Endothelial cell of umbilical vein (primary cell): ENCODE results near the gene DVL3. TPM values are rescaled to one million over a fixed set of nuclear protein-coding genes. Genes with fewer than 3 reads are reported as not detected.

ENCODE experiments used
- BruUV-seq: library from RNA; stranded (reverse); fragments of 400-500 nt; replicated peaks from 2 replicates; lab custom pipeline; 2021; lab: Mats Ljungman, UMichigan
- CTCF ChIA-PET: fragments of 300-600, 350-600 bp; sonication (Branson Sonifier 250); formaldehyde crosslinking; loops from one replicate; lab custom pipeline; 2021; ENCODE audit warnings: antibody characterized with exemption, inconsistent platforms; lab: Charles Lee
- POLR2A ChIA-PET: fragments of 300-600, 350-600 bp; sonication (Branson Sonifier 250); formaldehyde crosslinking; loops from one replicate; lab custom pipeline; 2021; ENCODE audit warnings: antibody characterized with exemption, inconsistent platforms; lab: Charles Lee
- DNase-seq: peaks from one replicate; pipeline ENCODE4 v3.0.0-alpha.2; 2011; ENCODE audit warnings: low read depth, low spot score
- FAIRE-seq: peaks from 2 replicates; lab custom pipeline; 2011; peaks lifted over from hg19 to GRCh38; lab: Jason Lieb, UNC
- H2AFZ ChIP-seq: 2 replicates; pipeline ENCODE4 v1.6.0; 2012; ENCODE audit warnings: low read depth, low read length, control low read depth, inconsistent platforms
- H3K27ac ChIP-seq: 2 replicates; pipeline ENCODE4 v1.5.1; 2011; ENCODE audit warnings: low read depth, mild to moderate bottlenecking, control low read depth, low read length, moderate library complexity; ENCODE audit not compliant: insufficient read depth
- H3K27me3 ChIP-seq, 2 experiments: 2 replicates each; pipeline versions ENCODE4 v1.6.0 to v1.6.1; 2011; ENCODE audit warnings: low read length in 2 of 2, mixed read lengths in 1 of 2; ENCODE audit not compliant: control insufficient read depth in 2 of 2, insufficient read depth in 2 of 2
- H3K36me3 ChIP-seq, 2 experiments: 2 replicates in 1 of 2; 3 replicates in 1 of 2; pipeline ENCODE4 v1.5.1; 2011; ENCODE audit warnings: low read length in 2 of 2, mild to moderate bottlenecking in 1 of 2, moderate library complexity in 1 of 2; ENCODE audit not compliant: control insufficient read depth in 2 of 2, insufficient read depth in 2 of 2; ENCODE audit errors: extremely low read depth in 1 of 2
- H3K4me1 ChIP-seq: 3 replicates; pipeline ENCODE4 v1.5.1; 2011; ENCODE audit warnings: mild to moderate bottlenecking, low read length; ENCODE audit not compliant: control insufficient read depth, insufficient read depth; ENCODE audit errors: extremely low read depth
- H3K4me2 ChIP-seq: 2 replicates; pipeline ENCODE4 v1.6.1; 2011; ENCODE audit warnings: low read length, control low read depth, mixed read lengths; ENCODE audit not compliant: insufficient read depth
- H3K4me3 ChIP-seq, 3 experiments: fragments of 200-600 bp in 1 of 3; sonication (generic), shearing (Covaris generic) in 1 of 3; replicated peaks in 1 of 3; 2 replicates each; pipeline ENCODE4 v1.5.1; 2011 to 2016; ENCODE audit warnings: control low read depth in 3 of 3, low read length in 3 of 3, mild to moderate bottlenecking in 2 of 3, inconsistent platforms in 1 of 3, low read depth in 1 of 3, moderate library complexity in 1 of 3; ENCODE audit not compliant: insufficient read depth in 1 of 3
- H3K79me2 ChIP-seq: 2 replicates; pipeline ENCODE4 v1.6.0; 2012; ENCODE audit warnings: low read length, inconsistent platforms; ENCODE audit not compliant: control insufficient read depth, insufficient read depth
- H3K9ac ChIP-seq: replicated peaks from 2 replicates; pipeline ENCODE3; 2011; ENCODE audit warnings: low read length, control low read depth; ENCODE audit not compliant: insufficient read depth; ENCODE audit errors: extremely low read depth
- H3K9me1 ChIP-seq: replicated peaks from 3 replicates; pipeline ENCODE4 v1.6.0; 2011; ENCODE audit warnings: mild to moderate bottlenecking, low read length; ENCODE audit not compliant: control insufficient read depth, insufficient read depth; ENCODE audit errors: extremely low read depth
- H3K9me3 ChIP-seq: replicated peaks from 2 replicates; pipeline ENCODE4 v1.5.1; 2012; ENCODE audit warnings: low read length, inconsistent platforms; ENCODE audit not compliant: control insufficient read depth, insufficient read depth
- H4K20me1 ChIP-seq: replicated peaks from 2 replicates; pipeline ENCODE3; 2011; ENCODE audit warnings: mild to moderate bottlenecking, low read length; ENCODE audit not compliant: control insufficient read depth, insufficient read depth; ENCODE audit errors: extremely low read depth
- EZH2 ChIP-seq: IDR thresholded peaks from 2 replicates; pipeline ENCODE4 v1.6.1; 2012; ENCODE audit warnings: borderline replicate concordance, low read depth, mild to moderate bottlenecking, moderate library complexity, low read length, inconsistent platforms; ENCODE audit not compliant: severe bottlenecking
- FOS ChIP-seq: IDR thresholded peaks from 2 replicates; pipeline ENCODE4 v1.6.1; 2011; ENCODE audit warnings: mild to moderate bottlenecking, low read length, moderate library complexity, borderline replicate concordance; ENCODE audit not compliant: insufficient read depth
- GATA2 ChIP-seq: IDR thresholded peaks from 2 replicates; pipeline ENCODE4 v1.7.0; 2011; ENCODE audit warnings: low read depth, mild to moderate bottlenecking, moderate library complexity, mixed read lengths, low read length; ENCODE audit not compliant: insufficient read length, insufficient read depth
- JUN ChIP-seq: IDR thresholded peaks from 2 replicates; pipeline ENCODE4 v1.6.1; 2011; ENCODE audit warnings: borderline replicate concordance, low read depth; ENCODE audit not compliant: insufficient read length, insufficient read depth
- MYC ChIP-seq: IDR thresholded peaks from one replicate; pipeline ENCODE4 v1.6.1; 2011; ENCODE audit warnings: mild to moderate bottlenecking, low read depth, low read length
- POLR2A ChIP-seq: IDR thresholded peaks from 2 replicates; pipeline ENCODE4 v1.6.1; 2012; ENCODE audit warnings: low read depth, mild to moderate bottlenecking, control low read depth, low read length
- POLR2AphosphoS5 ChIP-seq: IDR thresholded peaks from 2 replicates; pipeline ENCODE4 v1.6.1; 2012; ENCODE audit warnings: low read depth, mild to moderate bottlenecking, control low read depth, low read length, moderate library complexity; ENCODE audit not compliant: insufficient read depth
- dilution Hi-C: fragments of 300-500 bp; cut with MboI; formaldehyde crosslinking; loops from one replicate; pipeline ENCODE4 v1.15.0; 2019; ENCODE audit warnings: low sequenced_read_pairs; ENCODE audit not compliant: extremely low pct_ligation_motif_present
- intact Hi-C: fragments of 100-400 bp; cut with micrococcal nuclease; formaldehyde crosslinking; loops from one replicate; pipeline ENCODE4 v1.10.0; 2022
- polyA plus RNA-seq, 4 experiments: library from polyadenylated mRNA; depleted of rRNA in 3 of 4; stranded (reverse) in 3 of 4; unstranded in 1 of 4; fragments of >200 nt; gene quantifications; 2 replicates each; pipeline versions ENCODE4 v1.2.1 to v1.2.3, GENCODE V29; 2011 to 2012; ENCODE audit warnings: missing spikeins in 1 of 4
- total RNA-seq: library from RNA; stranded (reverse); gene quantifications from 2 replicates; pipeline ENCODE4 v1.2.3, GENCODE V29; 2021
- TF ChIP-seq, protein P1 (sequence below): IDR thresholded peaks from 2 replicates; pipeline ENCODE4 v1.6.1; 2011; ENCODE audit not compliant: insufficient read depth, insufficient read length
- TF ChIP-seq, protein P2 (sequence below), 2 donors: IDR thresholded peaks; 1 replicate in 1 of 2; 2 replicates in 1 of 2; pipeline ENCODE4 v1.5.1; 2011; ENCODE audit warnings: low read length in 2 of 2, mild to moderate bottlenecking in 2 of 2, moderate library complexity in 2 of 2, control low read depth in 1 of 2, inconsistent platforms in 1 of 2, low read depth in 1 of 2; ENCODE audit not compliant: insufficient read depth in 1 of 2; ENCODE audit errors: extremely low read depth in 1 of 2

The DVL3 gene
- total and polyA plus RNA-seq, 2 donors (not counting 3 experiments of a cell fraction or from before 2014, with no cell fraction given), result 43.8 to 59.0 TPM

DNA sequence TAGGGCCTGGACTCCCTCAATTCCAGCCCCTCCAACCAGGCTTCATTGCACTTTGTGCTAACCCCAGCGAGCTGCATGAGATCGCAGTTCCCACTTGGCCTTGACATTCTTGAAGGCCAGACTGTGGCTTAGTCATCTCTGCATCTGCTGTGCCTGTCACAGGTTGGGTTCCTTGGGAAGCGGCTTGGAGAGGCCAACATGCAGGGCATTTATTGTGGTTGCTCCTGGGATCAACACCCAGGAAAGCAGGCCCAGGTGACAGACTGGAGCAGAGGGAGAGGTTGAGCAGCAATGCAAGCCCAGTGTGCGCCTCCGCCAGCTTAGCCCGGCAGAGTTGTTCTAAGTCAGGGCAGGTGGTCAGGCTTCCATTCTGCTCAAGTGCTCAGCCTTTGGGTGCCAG lies 41.4 kb downstream of the DVL3 start:
- H3K9ac ChIP-seq, result no peak overlapping the region
- dilution Hi-C loops, result no loop called here
- H3K27me3 ChIP-seq, result no peaks in the 10 kb centered on the region
- no peak overlapping the region for H2AFZ ChIP-seq
- POLR2A ChIA-PET, result interaction anchor here (1.0 kb wide), 1 partner anchor 10 kb away, joined by 3 read pairs; no protein-coding TSS in a partner anchor
- TF ChIP-seq GATA2 (no peak), POLR2A (no peak), POLR2AphosphoS5 (no peak)
- TF ChIP-seq, protein P1, sequence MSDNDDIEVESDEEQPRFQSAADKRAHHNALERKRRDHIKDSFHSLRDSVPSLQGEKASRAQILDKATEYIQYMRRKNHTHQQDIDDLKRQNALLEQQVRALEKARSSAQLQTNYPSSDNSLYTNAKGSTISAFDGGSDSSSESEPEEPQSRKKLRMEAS, result no peak
- H3K4me3 ChIP-seq, result no peak overlapping the region
- H3K4me2 ChIP-seq, result no peak overlapping the region
- intact Hi-C loops, result no loop called here
- H3K4me1 ChIP-seq, result no peaks in the 10 kb centered on the region
- no peak for DNase-seq
- H3K9me1 ChIP-seq, result no peaks in the 10 kb centered on the region
- no peak for FAIRE-seq
- H3K79me2 ChIP-seq, result no peaks in the 10 kb centered on the region
- no peaks in the 10 kb centered on the region for H3K9me3 ChIP-seq
- CTCF ChIA-PET, result interaction anchor here (1.0 to 4.4 kb wide), 2 partner anchors 30 to 301 kb away, joined by 3 to 19 read pairs; no protein-coding TSS in a partner anchor
- no peaks in the 10 kb centered on the region for H4K20me1 ChIP-seq
- BruUV-seq, result no TSS peak
- H3K27ac ChIP-seq, result no peak overlapping the region
- peaks cover 8 to 20% of the 10 kb centered on the region in 2 experiments for H3K36me3 ChIP-seq

DNA sequence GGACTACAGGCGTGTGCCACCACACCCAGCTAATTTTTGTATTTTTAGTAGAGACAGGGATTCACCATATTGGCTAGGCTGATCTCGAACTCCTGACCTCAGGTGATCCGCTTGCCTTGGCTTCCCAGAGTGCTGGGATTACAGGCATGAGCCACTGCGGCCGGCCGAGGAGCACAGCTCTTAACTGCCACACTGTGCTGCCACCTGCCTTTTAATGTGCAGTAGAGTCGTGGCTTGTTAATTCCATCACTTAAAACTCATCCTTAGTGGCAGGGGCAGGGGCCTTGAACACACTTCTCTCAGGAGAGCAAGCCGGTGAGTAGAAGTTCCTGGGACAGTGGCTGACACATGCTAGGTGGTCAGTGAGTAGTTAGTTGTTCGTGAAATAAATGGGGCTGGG lies 43.3 kb downstream of the DVL3 start:
- dilution Hi-C loops, result no loop called here
- POLR2A ChIA-PET, result no interaction called here
- no peak for FAIRE-seq

More for the DNA sequence above, 43.3 kb downstream of the DVL3 start:
- Histone ChIP-seq H2AFZ (no peak overlapping the region), H3K4me3 (no peak overlapping the region), H3K27ac (no peak overlapping the region), H3K36me3 (peaks cover 0 to 8% of the 10 kb centered on the region in 2 experiments), H3K9me1 (no peaks in the 10 kb centered on the region), H3K9me3 (no peaks in the 10 kb centered on the region), H4K20me1 (no peaks in the 10 kb centered on the region), H3K9ac (no peak overlapping the region), H3K79me2 (no peaks in the 10 kb centered on the region), H3K4me2 (no peak overlapping the region), H3K27me3 (peaks cover 0 to 3% of the 10 kb centered on the region in 2 experiments), H3K4me1 (no peaks in the 10 kb centered on the region)
- DNase-seq, result no peak
- CTCF ChIA-PET, result no interaction called here
- intact Hi-C loops, result no loop called here
- no TSS peak for BruUV-seq
- TF ChIP-seq, protein P1, result no peak
- TF ChIP-seq POLR2A (no peak), EZH2 (no peak), MYC (no peak), JUN (no peak), POLR2AphosphoS5 (no peak), FOS (no peak), GATA2 (no peak)
- TF ChIP-seq, protein P2, sequence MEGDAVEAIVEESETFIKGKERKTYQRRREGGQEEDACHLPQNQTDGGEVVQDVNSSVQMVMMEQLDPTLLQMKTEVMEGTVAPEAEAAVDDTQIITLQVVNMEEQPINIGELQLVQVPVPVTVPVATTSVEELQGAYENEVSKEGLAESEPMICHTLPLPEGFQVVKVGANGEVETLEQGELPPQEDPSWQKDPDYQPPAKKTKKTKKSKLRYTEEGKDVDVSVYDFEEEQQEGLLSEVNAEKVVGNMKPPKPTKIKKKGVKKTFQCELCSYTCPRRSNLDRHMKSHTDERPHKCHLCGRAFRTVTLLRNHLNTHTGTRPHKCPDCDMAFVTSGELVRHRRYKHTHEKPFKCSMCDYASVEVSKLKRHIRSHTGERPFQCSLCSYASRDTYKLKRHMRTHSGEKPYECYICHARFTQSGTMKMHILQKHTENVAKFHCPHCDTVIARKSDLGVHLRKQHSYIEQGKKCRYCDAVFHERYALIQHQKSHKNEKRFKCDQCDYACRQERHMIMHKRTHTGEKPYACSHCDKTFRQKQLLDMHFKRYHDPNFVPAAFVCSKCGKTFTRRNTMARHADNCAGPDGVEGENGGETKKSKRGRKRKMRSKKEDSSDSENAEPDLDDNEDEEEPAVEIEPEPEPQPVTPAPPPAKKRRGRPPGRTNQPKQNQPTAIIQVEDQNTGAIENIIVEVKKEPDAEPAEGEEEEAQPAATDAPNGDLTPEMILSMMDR (IDR thresholded peaks at IDR 0.05; ENCODE audit: extremely low read depth in 1 of 2, insufficient read depth in 1 of 2, low read depth in 1 of 2, low read length in 2 of 2), result no peak
